ENCODE results near the gene MOXD1. TPM values are rescaled to one million over a fixed set of nuclear protein-coding genes. Genes with fewer than 3 reads are reported as not detected.

MOXD1 gene
- total and polyA plus RNA-seq, 8 donors = 40.3 to 106 (median 57.1) TPM

- Histone ChIP-seq H3K27me3 (no peaks in the 10 kb centered on the region), H3K36me3 (no peaks in the 10 kb centered on the region), H3K4me3 (no peak overlapping the region), H3K9me3 (no peaks in the 10 kb centered on the region), H3K4me1 (no peaks in the 10 kb centered on the region), H3K27ac (peak overlapping the region in 1 of 2 donors; percentile 45)
- intact Hi-C loops (cut with DNase I) = no loop called here
- ATAC-seq (peak; percentile 71), DNase-seq (peak in 1 of 4 donors; percentile 52)
- TF ChIP-seq, protein P1, sequence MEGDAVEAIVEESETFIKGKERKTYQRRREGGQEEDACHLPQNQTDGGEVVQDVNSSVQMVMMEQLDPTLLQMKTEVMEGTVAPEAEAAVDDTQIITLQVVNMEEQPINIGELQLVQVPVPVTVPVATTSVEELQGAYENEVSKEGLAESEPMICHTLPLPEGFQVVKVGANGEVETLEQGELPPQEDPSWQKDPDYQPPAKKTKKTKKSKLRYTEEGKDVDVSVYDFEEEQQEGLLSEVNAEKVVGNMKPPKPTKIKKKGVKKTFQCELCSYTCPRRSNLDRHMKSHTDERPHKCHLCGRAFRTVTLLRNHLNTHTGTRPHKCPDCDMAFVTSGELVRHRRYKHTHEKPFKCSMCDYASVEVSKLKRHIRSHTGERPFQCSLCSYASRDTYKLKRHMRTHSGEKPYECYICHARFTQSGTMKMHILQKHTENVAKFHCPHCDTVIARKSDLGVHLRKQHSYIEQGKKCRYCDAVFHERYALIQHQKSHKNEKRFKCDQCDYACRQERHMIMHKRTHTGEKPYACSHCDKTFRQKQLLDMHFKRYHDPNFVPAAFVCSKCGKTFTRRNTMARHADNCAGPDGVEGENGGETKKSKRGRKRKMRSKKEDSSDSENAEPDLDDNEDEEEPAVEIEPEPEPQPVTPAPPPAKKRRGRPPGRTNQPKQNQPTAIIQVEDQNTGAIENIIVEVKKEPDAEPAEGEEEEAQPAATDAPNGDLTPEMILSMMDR (IDR thresholded peaks at IDR 0.05) = no peak
Measured at GRCh38 chr6:132365281-132365907, 35.9 kb downstream of the MOXD1 start.

DNA sequence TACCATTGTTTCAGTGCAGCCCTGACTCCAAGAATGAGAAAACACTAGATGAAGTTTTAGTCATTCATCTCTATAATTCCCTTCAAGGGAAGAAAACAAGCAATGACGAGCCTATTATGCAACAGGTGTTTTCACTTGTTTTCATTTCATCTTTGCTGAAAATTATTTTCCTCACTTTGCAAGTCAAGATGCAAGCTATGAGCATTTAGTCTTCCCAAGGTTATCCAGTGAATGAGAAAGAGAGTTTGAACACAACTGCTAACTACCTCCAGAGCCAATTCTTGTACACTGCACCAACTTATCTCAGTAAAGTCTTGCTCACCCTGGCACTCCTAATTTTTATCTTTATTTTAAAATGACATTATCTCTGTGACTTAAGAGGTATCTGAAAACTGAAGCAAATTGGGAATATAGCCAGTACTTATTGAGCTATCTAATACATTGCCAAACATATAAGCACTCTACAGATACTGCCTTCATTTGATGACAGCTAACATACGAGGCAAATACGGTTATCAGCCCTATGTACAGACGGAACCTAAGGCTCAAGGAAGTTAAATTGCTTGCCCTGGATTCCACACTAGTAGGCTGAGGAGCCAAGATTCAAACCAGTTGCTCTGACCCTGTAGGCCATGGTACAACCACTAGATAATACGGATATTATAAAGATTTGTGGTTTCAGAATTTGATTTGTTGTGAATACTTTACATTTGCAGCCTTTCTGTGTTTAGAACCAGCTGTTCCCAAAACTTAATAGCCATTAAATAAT lies 36.8 kb downstream of the MOXD1 start:
- H3K36me3 ChIP-seq = no peaks in the 10 kb centered on the region
- intact Hi-C loops (cut with DNase I) = no loop called here
- H3K27me3 ChIP-seq = no peaks in the 10 kb centered on the region
- no peaks in the 10 kb centered on the region for H3K4me1 ChIP-seq
- ATAC-seq (peak; percentile 30), DNase-seq (peak in 1 of 4 donors; percentile 34)
- no peaks in the 10 kb centered on the region for H3K9me3 ChIP-seq
- H3K27ac ChIP-seq = peak overlapping the region in 1 of 2 donors; percentile 15
- H3K4me3 ChIP-seq = no peak overlapping the region
- TF ChIP-seq, protein P1 (IDR thresholded peaks at IDR 0.05) = no peak

- peak in 1 of 4 donors; percentile 44 for DNase-seq
- no peaks in the 10 kb centered on the region for H3K4me1 ChIP-seq
Measured at GRCh38 chr6:132362442-132363185, 38.7 kb downstream of the MOXD1 start.

GRCh38 chr6:132361101-132361500 lies 40.2 kb downstream of the MOXD1 start:
- H3K4me1 ChIP-seq = no peaks in the 10 kb centered on the region
- H3K27me3 ChIP-seq = no peaks in the 10 kb centered on the region
- ATAC-seq (no peak), DNase-seq (no peak)
- intact Hi-C loops (cut with DNase I) = no loop called here
- H3K9me3 ChIP-seq = no peaks in the 10 kb centered on the region
- TF ChIP-seq, protein P1 (IDR thresholded peaks at IDR 0.05) = no peak
- H3K36me3 ChIP-seq = no peaks in the 10 kb centered on the region
- H3K27ac ChIP-seq = no peak overlapping the region
- H3K4me3 ChIP-seq = no peak overlapping the region

More at GRCh38 chr6:132362442-132363185, 38.7 kb downstream of the MOXD1 start:
- TF ChIP-seq, protein P1 (IDR thresholded peaks at IDR 0.05) = no peak
- Histone ChIP-seq H3K9me3 (no peaks in the 10 kb centered on the region), H3K4me3 (no peak overlapping the region), H3K36me3 (no peaks in the 10 kb centered on the region), H3K27ac (no peak overlapping the region), H3K27me3 (no peaks in the 10 kb centered on the region)
- intact Hi-C loops (cut with DNase I) = no loop called here
- no peak for ATAC-seq

GRCh38 chr6:132359886-132360285 lies 41.4 kb downstream of the MOXD1 start:
- no peaks in the 10 kb centered on the region for H3K4me1 ChIP-seq
- no peak for DNase-seq
- no peaks in the 10 kb centered on the region for H3K36me3 ChIP-seq
- ATAC-seq = no peak
- no peak overlapping the region for H3K4me3 ChIP-seq
- TF ChIP-seq, protein P1 (IDR thresholded peaks at IDR 0.05) = no peak
- intact Hi-C loops (cut with DNase I) = no loop called here
- H3K9me3 ChIP-seq = no peaks in the 10 kb centered on the region
- no peaks in the 10 kb centered on the region for H3K27me3 ChIP-seq
- no peak overlapping the region for H3K27ac ChIP-seq
